ENCODE measurements around the gene RALGAPA2. TPM values are rescaled to one million over a fixed set of nuclear protein-coding genes. Genes with fewer than 3 reads are reported as not detected.
"Not testable (repeated sequence)": the region's sequence is repeated elsewhere in the genome, so short reads cannot be mapped to it uniquely, and the experiment has no call there.

The RALGAPA2 gene
- total and polyA plus RNA-seq, 2 experiments from 2014 or later = 13.1 to 43.4 TPM

GRCh38 chr20:20358801-20359200, 353.6 kb downstream of the RALGAPA2 start:
- no peak for ATAC-seq
- no peak overlapping the region for H3K27ac ChIP-seq (ENCODE audit: low read depth)
- no peak for DNase-seq (ENCODE audit: low spot score)
- H3K4me1 ChIP-seq (ENCODE audit: insufficient read depth) = peaks cover 21% of the 10 kb centered on the region
- H3K79me2 ChIP-seq (replicated peaks; ENCODE audit: insufficient read depth) = no peaks in the 10 kb centered on the region
- H4K20me1 ChIP-seq (replicated peaks; ENCODE audit: insufficient read depth) = no peaks in the 10 kb centered on the region
- H3K27ac Mint-ChIP-seq = no peak overlapping the region
- no peak overlapping the region for H3K4me3 ChIP-seq
- H3K27me3 Mint-ChIP-seq (ENCODE audit: insufficient read depth, low read depth, poor library complexity) = peaks cover 45% of the 10 kb centered on the region
- H3K4me1 Mint-ChIP-seq = peaks cover 23% of the 10 kb centered on the region
- no peak overlapping the region for H3K4me3 Mint-ChIP-seq
- H3K9me3 Mint-ChIP-seq = peaks cover 40% of the 10 kb centered on the region
- peaks cover 50% of the 10 kb centered on the region for H3K27me3 ChIP-seq (ENCODE audit: insufficient read depth)
- TF ChIP-seq STAT1 (IDR thresholded peaks at IDR 0.05; ENCODE audit: unreplicated experiment) (no peak), EZH2phosphoT487 (IDR thresholded peaks at IDR 0.05; ENCODE audit: unreplicated experiment) (no peak), NANOG (IDR thresholded peaks at IDR 0.05; ENCODE audit: borderline replicate concordance) (no peak), EZH2 (IDR thresholded peaks at IDR 0.05; ENCODE audit: low read depth, unreplicated experiment) (no peak), ZNF114 (CRISPR knock-in tag; IDR thresholded peaks at IDR 0.05) (no peak)
- TF ChIP-seq, protein P1, sequence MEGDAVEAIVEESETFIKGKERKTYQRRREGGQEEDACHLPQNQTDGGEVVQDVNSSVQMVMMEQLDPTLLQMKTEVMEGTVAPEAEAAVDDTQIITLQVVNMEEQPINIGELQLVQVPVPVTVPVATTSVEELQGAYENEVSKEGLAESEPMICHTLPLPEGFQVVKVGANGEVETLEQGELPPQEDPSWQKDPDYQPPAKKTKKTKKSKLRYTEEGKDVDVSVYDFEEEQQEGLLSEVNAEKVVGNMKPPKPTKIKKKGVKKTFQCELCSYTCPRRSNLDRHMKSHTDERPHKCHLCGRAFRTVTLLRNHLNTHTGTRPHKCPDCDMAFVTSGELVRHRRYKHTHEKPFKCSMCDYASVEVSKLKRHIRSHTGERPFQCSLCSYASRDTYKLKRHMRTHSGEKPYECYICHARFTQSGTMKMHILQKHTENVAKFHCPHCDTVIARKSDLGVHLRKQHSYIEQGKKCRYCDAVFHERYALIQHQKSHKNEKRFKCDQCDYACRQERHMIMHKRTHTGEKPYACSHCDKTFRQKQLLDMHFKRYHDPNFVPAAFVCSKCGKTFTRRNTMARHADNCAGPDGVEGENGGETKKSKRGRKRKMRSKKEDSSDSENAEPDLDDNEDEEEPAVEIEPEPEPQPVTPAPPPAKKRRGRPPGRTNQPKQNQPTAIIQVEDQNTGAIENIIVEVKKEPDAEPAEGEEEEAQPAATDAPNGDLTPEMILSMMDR (conservative IDR thresholded peaks at IDR 0.05; ENCODE audit: low read depth in 2 of 2) = no peak
- TF ChIP-seq, protein P2, sequence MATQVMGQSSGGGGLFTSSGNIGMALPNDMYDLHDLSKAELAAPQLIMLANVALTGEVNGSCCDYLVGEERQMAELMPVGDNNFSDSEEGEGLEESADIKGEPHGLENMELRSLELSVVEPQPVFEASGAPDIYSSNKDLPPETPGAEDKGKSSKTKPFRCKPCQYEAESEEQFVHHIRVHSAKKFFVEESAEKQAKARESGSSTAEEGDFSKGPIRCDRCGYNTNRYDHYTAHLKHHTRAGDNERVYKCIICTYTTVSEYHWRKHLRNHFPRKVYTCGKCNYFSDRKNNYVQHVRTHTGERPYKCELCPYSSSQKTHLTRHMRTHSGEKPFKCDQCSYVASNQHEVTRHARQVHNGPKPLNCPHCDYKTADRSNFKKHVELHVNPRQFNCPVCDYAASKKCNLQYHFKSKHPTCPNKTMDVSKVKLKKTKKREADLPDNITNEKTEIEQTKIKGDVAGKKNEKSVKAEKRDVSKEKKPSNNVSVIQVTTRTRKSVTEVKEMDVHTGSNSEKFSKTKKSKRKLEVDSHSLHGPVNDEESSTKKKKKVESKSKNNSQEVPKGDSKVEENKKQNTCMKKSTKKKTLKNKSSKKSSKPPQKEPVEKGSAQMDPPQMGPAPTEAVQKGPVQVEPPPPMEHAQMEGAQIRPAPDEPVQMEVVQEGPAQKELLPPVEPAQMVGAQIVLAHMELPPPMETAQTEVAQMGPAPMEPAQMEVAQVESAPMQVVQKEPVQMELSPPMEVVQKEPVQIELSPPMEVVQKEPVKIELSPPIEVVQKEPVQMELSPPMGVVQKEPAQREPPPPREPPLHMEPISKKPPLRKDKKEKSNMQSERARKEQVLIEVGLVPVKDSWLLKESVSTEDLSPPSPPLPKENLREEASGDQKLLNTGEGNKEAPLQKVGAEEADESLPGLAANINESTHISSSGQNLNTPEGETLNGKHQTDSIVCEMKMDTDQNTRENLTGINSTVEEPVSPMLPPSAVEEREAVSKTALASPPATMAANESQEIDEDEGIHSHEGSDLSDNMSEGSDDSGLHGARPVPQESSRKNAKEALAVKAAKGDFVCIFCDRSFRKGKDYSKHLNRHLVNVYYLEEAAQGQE (IDR thresholded peaks at IDR 0.05; ENCODE audit: unreplicated experiment) = no peak
- TF ChIP-seq, protein P3, sequence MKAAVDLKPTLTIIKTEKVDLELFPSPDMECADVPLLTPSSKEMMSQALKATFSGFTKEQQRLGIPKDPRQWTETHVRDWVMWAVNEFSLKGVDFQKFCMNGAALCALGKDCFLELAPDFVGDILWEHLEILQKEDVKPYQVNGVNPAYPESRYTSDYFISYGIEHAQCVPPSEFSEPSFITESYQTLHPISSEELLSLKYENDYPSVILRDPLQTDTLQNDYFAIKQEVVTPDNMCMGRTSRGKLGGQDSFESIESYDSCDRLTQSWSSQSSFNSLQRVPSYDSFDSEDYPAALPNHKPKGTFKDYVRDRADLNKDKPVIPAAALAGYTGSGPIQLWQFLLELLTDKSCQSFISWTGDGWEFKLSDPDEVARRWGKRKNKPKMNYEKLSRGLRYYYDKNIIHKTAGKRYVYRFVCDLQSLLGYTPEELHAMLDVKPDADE (IDR thresholded peaks at IDR 0.05) = no peak
- H3K4me2 ChIP-seq = no peak overlapping the region
- H3K36me3 ChIP-seq (ENCODE audit: insufficient read depth) = no peaks in the 10 kb centered on the region
- no peaks in the 10 kb centered on the region for H3K9me2 ChIP-seq (ENCODE audit: insufficient read depth)
- H3K36me3 Mint-ChIP-seq (ENCODE audit: low read depth) = peaks cover 27% of the 10 kb centered on the region
- no peak overlapping the region for H2AFZ ChIP-seq
- H3F3A ChIP-seq (replicated peaks; ENCODE audit: low read depth) = peaks cover 6% of the 10 kb centered on the region

GRCh38 chr20:20355503-20355902, 356.9 kb downstream of the RALGAPA2 start:
- H3K4me3 ChIP-seq; H3K9me2 ChIP-seq (ENCODE audit: insufficient read depth); ATAC-seq; H3K79me2 ChIP-seq (replicated peaks; ENCODE audit: insufficient read depth); H3K4me1 ChIP-seq (ENCODE audit: insufficient read depth); H3K4me1 Mint-ChIP-seq; H2AFZ ChIP-seq; H3K4me2 ChIP-seq; H3K36me3 ChIP-seq (ENCODE audit: insufficient read depth); H4K20me1 ChIP-seq (replicated peaks; ENCODE audit: insufficient read depth); DNase-seq (ENCODE audit: low spot score); H3K4me3 Mint-ChIP-seq; H3K27ac ChIP-seq (ENCODE audit: low read depth); H3F3A ChIP-seq (replicated peaks; ENCODE audit: low read depth); H3K27ac Mint-ChIP-seq: not testable (repeated sequence)
- H3K9me3 Mint-ChIP-seq = peaks cover 44% of the 10 kb centered on the region
- H3K27me3 Mint-ChIP-seq (ENCODE audit: insufficient read depth, low read depth, poor library complexity) = peaks cover 12% of the 10 kb centered on the region
- peaks cover 28% of the 10 kb centered on the region for H3K36me3 Mint-ChIP-seq (ENCODE audit: low read depth)
- peaks cover 17% of the 10 kb centered on the region for H3K27me3 ChIP-seq (ENCODE audit: insufficient read depth)
